ENCODE measurements around the gene ZNF319.

GRCh38 chr16:58048494-58049231 is 48.2 kb upstream of the ZNF319 start:
- no peak for TF ChIP-seq ZBTB43 (CRISPR knock-in tag; IDR thresholded peaks at IDR 0.05)
- no peak for TF ChIP-seq CTCF (IDR thresholded peaks at IDR 0.05)
- no peak for TF ChIP-seq USF2 (CRISPR knock-in tag; IDR thresholded peaks at IDR 0.05)
- no peak for TF ChIP-seq CREB1 (CRISPR knock-in tag; IDR thresholded peaks at IDR 0.05)
- no peak for TF ChIP-seq ZSCAN18 (CRISPR knock-in tag; IDR thresholded peaks at IDR 0.05)
- no peak for TF ChIP-seq ZNF317 (CRISPR knock-in tag; IDR thresholded peaks at IDR 0.05; ENCODE audit: borderline replicate concordance, low read depth)
- TF ChIP-seq ZNF512 (CRISPR knock-in tag; IDR thresholded peaks at IDR 0.05; ENCODE audit: borderline replicate concordance), result no peak
- TF ChIP-seq NR3C1 (CRISPR knock-in tag; conservative IDR thresholded peaks at IDR 0.05; ENCODE audit: low read depth), result no peak
- no peak for TF ChIP-seq ZNF532 (CRISPR knock-in tag; IDR thresholded peaks at IDR 0.05; ENCODE audit: borderline replicate concordance)
- TF ChIP-seq ESRRA (CRISPR knock-in tag; IDR thresholded peaks at IDR 0.05; ENCODE audit: borderline replicate concordance), result no peak
- TF ChIP-seq NFYB (CRISPR knock-in tag; conservative IDR thresholded peaks at IDR 0.05; ENCODE audit: low read depth), result no peak
- TF ChIP-seq MAX (CRISPR knock-in tag; IDR thresholded peaks at IDR 0.05), result no peak
